ENCODE measurements around the gene SRGAP1. TPM values are rescaled to one million over a fixed set of nuclear protein-coding genes. Genes with fewer than 3 reads are reported as not detected.

Gene SRGAP1
- total and polyA plus RNA-seq, 2 experiments from 2014 or later: 13.0 to 29.4 TPM

GRCh38 chr12:64203775-64204174 is 359.3 kb downstream of the SRGAP1 start:
- 55 to 57% methylated on average over 7 of the region's 7 CpGs for WGBS, 2 experiments (ENCODE audit: low coverage in 1 of 2, low lambda C conversion rate in 2 of 2, missing lambda C conversion rate in 2 of 2)
- DNase-seq: no peak

GRCh38 chr12:64205542-64205941 is 361.0 kb downstream of the SRGAP1 start:
- Histone ChIP-seq H3K36me3 (ENCODE audit: low read depth) (no peaks in the 10 kb centered on the region), H3K79me2 (ENCODE audit: insufficient read depth) (no peaks in the 10 kb centered on the region), H3K4me3 (no peak overlapping the region), H3K4me1 (ENCODE audit: insufficient read depth) (no peaks in the 10 kb centered on the region), H3K9ac (no peak overlapping the region), H3K27me3 (replicated peaks; ENCODE audit: insufficient read depth) (no peaks in the 10 kb centered on the region), H3K27ac (no peak overlapping the region), H3F3A (ENCODE audit: insufficient read depth) (no peaks in the 10 kb centered on the region), H4K20me1 (ENCODE audit: insufficient read depth) (no peaks in the 10 kb centered on the region), H3K4me2 (ENCODE audit: unreplicated experiment) (no peak overlapping the region), H3K9me3 (ENCODE audit: low read depth) (no peaks in the 10 kb centered on the region), H2AFZ (no peak overlapping the region), H3K9me2 (ENCODE audit: insufficient read depth) (no peaks in the 10 kb centered on the region)
- in situ Hi-C loops (cut with MboI): no loop called here
- WGBS, 2 experiments (ENCODE audit: low coverage in 1 of 2, low lambda C conversion rate in 2 of 2, missing lambda C conversion rate in 2 of 2): 95 to 100% methylated on average over 1 to 2 of the region's 2 CpGs
- DNase-seq: no peak
- no peak for TF ChIP-seq EZH2 (IDR thresholded peaks at IDR 0.05; ENCODE audit: insufficient read depth, poor library complexity, severe bottlenecking)
- no peak for TF ChIP-seq EZH2phosphoT487 (IDR thresholded peaks at IDR 0.05; ENCODE audit: insufficient read depth, low read depth)

More at GRCh38 chr12:64203775-64204174, 359.3 kb downstream of the SRGAP1 start:
- no peak overlapping the region for H3K4me3 ChIP-seq
- no peaks in the 10 kb centered on the region for H3K9me2 ChIP-seq (ENCODE audit: insufficient read depth)
- in situ Hi-C loops (cut with MboI): no loop called here
- no peaks in the 10 kb centered on the region for H3K4me1 ChIP-seq (ENCODE audit: insufficient read depth)
- no peak overlapping the region for H3K4me2 ChIP-seq (ENCODE audit: unreplicated experiment)
- TF ChIP-seq EZH2phosphoT487 (IDR thresholded peaks at IDR 0.05; ENCODE audit: insufficient read depth, low read depth) (no peak), EZH2 (IDR thresholded peaks at IDR 0.05; ENCODE audit: insufficient read depth, poor library complexity, severe bottlenecking) (no peak)
- no peaks in the 10 kb centered on the region for H3K9me3 ChIP-seq (ENCODE audit: low read depth)
- H3K36me3 ChIP-seq (ENCODE audit: low read depth): no peaks in the 10 kb centered on the region
- no peaks in the 10 kb centered on the region for H3F3A ChIP-seq (ENCODE audit: insufficient read depth)
- H2AFZ ChIP-seq: no peak overlapping the region
- H3K27me3 ChIP-seq (replicated peaks; ENCODE audit: insufficient read depth): no peaks in the 10 kb centered on the region
- no peak overlapping the region for H3K27ac ChIP-seq
- H4K20me1 ChIP-seq (ENCODE audit: insufficient read depth): no peaks in the 10 kb centered on the region
- no peak overlapping the region for H3K9ac ChIP-seq
- no peaks in the 10 kb centered on the region for H3K79me2 ChIP-seq (ENCODE audit: insufficient read depth)

- Histone ChIP-seq H3K36me3 (ENCODE audit: low read depth) (peaks cover 4% of the 10 kb centered on the region; the same call in 1 of the 2 replicates), H3K79me2 (ENCODE audit: insufficient read depth) (no peaks in the 10 kb centered on the region), H3F3A (ENCODE audit: insufficient read depth) (no peaks in the 10 kb centered on the region), H3K4me3 (no peak overlapping the region), H2AFZ (no peak overlapping the region), H3K4me1 (ENCODE audit: insufficient read depth) (no peaks in the 10 kb centered on the region), H3K4me2 (ENCODE audit: unreplicated experiment) (no peak overlapping the region), H3K27me3 (replicated peaks; ENCODE audit: insufficient read depth) (no peaks in the 10 kb centered on the region), H4K20me1 (ENCODE audit: insufficient read depth) (no peaks in the 10 kb centered on the region), H3K27ac (no peak overlapping the region), H3K9me3 (ENCODE audit: low read depth) (no peaks in the 10 kb centered on the region), H3K9me2 (ENCODE audit: insufficient read depth) (no peaks in the 10 kb centered on the region), H3K9ac (no peak overlapping the region)
- WGBS, 2 experiments (ENCODE audit: low coverage in 1 of 2, low lambda C conversion rate in 2 of 2, missing lambda C conversion rate in 2 of 2): 84% methylated on average over 2 of the region's 2 CpGs
- in situ Hi-C loops (cut with MboI): no loop called here
- DNase-seq: no peak
- TF ChIP-seq EZH2phosphoT487 (IDR thresholded peaks at IDR 0.05; ENCODE audit: insufficient read depth, low read depth) (no peak), EZH2 (IDR thresholded peaks at IDR 0.05; ENCODE audit: insufficient read depth, poor library complexity, severe bottlenecking) (no peak)
Observed at GRCh38 chr12:64207453-64207852, 363.0 kb downstream of the SRGAP1 start.

Small RNA genes within 50 kb of the gene (small RNA-seq; reads per million reads assigned to genes)
- gene AC020611.1 (ENCODE audit: low read depth, low replicate concordance) (not detected), gene RNU6-1009P (ENCODE audit: low read depth, low replicate concordance) (not detected)

Other genes with a start within 250 kb of the SRGAP1 start
- gene DPY19L2, start 176.2 kb upstream of the SRGAP1 start, total RNA-seq (2014; rRNA removed; shearing (Covaris generic)): 0.43 TPM in 1 of 2 replicates, not detected in the other
- 0.15 and 0.31 TPM in 2 replicates for gene DPY19L2, start 176.2 kb upstream of the SRGAP1 start, polyA plus RNA-seq (2016; fragmentation: Nextera tagmentation; extraction: Ambion mirVana)
- 12.1 and 19.9 TPM in 2 replicates for gene RXYLT1, start 64.8 kb upstream of the SRGAP1 start, total RNA-seq (2014; rRNA removed; shearing (Covaris generic))
- 15.4 and 17.1 TPM in 2 replicates for gene RXYLT1, start 64.8 kb upstream of the SRGAP1 start, polyA plus RNA-seq (2016; fragmentation: Nextera tagmentation; extraction: Ambion mirVana)